Fibroblast of the aortic adventitia (primary cell): ENCODE measurements around the gene VSNL1. TPM values are rescaled to one million over a fixed set of nuclear protein-coding genes. Genes with fewer than 3 reads are reported as not detected.

Experiments used
- DNase-seq: peaks from one replicate; pipeline ENCODE4 v3.0.0-alpha.2; 2010; ENCODE audit warnings: low read depth
- H3K4me3 ChIP-seq: 2 replicates; pipeline ENCODE4 v1.5.1; 2011; ENCODE audit warnings: low read depth, mild to moderate bottlenecking, control low read depth, low read length, moderate library complexity
- CTCF ChIP-seq: IDR thresholded peaks from 2 replicates; pipeline ENCODE4 v1.5.1; 2011; ENCODE audit warnings: mild to moderate bottlenecking, low read length, control low read depth, inconsistent platforms; ENCODE audit not compliant: insufficient read depth
- total RNA-seq: library from RNA; depleted of rRNA; stranded (reverse); fragments of >200 nt; gene quantifications from 2 replicates; pipeline ENCODE4 v1.2.3, GENCODE V29; 2012; ENCODE audit warnings: low replicate concordance

Gene VSNL1
- total RNA-seq, 1 donor: 3.7 TPM

DNA sequence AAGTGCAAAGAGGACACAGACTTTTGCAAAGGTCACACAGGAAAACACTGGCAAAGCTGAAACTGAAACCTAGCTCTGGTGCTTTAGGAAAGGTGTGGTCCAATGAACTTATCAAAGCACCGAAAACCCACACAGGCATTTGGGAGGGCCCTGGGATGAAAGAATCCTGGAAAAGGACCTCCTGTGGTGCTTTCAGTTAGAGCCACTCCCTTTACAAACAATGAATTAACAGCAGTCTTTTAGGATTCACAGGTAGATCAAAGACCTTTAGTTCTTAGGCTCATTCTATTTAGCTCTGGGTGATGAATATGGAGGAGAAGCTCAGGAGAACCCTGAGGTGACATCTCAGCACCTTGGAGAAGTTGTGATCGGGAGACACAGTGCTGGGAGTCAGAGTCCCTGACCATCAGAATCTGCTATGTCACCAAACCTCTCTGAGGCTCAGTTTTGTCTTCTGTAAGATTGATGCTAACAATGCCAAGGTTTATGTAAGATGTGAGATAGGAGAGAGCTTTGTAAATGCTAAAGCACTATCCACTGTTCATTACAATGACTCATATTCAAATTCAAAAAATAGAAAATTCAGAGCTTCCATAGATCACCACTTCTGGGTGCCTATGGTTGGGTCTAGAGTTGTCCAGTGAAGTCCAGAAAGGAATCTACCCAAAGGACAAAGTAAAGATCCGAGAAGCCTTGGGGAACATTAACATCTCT, 39.3 kb downstream of the VSNL1 start:
- no peak for TF ChIP-seq CTCF
- H3K4me3 ChIP-seq: no peak overlapping the region
- DNase-seq: no peak

GRCh38 chr2:17580319-17580715, 39.8 kb downstream of the VSNL1 start:
- no peak for TF ChIP-seq CTCF
- no peak for DNase-seq
- no peak overlapping the region for H3K4me3 ChIP-seq

DNA sequence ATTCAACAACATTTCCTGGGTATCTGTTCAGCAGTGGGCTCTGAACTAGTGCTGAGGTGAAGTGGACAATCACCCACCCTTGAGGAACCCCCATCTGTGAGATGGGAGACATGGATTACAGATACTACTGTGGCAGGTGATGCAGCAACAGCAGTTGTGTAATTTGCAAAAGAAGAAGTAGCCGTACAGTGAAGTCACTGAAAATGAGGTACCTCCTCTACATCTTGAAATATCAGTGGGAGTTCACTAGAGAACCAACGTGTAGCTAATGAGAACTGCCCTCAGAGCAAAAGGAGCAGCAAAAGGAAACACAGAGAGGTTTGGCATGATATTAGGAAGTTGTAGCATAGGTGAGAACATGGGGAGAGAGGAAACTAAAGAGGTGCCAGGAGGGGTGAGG, 41.3 kb downstream of the VSNL1 start:
- no peak overlapping the region for H3K4me3 ChIP-seq
- no peak for TF ChIP-seq CTCF
- no peak for DNase-seq

DNA sequence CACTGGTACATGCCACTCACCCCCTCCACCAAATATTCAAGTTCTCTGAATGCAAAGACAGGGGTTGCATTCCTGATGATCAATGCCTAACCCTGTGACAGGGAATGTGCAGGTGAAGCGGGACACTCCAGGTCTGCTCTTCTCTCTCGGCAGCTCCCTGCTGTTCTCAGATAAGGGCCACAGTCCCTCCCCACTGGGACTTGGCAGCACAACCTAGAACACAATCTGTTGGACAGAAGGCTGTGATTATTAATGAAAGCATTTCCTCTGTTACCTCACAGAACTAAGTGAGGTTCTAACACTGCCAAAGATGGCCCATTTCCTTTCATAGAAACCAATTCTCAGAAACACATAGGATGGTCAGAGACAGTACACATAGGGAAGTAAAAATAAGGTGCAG, 42.7 kb downstream of the VSNL1 start:
- no peak overlapping the region for H3K4me3 ChIP-seq
- DNase-seq: peak; percentile 65
- no peak for TF ChIP-seq CTCF

GRCh38 chr2:17583646-17584045, 43.1 kb downstream of the VSNL1 start:
- peak; percentile 21 for DNase-seq

GRCh38 chr2:17584689-17585088, 44.2 kb downstream of the VSNL1 start:
- H3K4me3 ChIP-seq: no peak overlapping the region
- no peak for TF ChIP-seq CTCF

More at GRCh38 chr2:17583646-17584045, 43.1 kb downstream of the VSNL1 start:
- no peak for TF ChIP-seq CTCF
- no peak overlapping the region for H3K4me3 ChIP-seq

DNA sequence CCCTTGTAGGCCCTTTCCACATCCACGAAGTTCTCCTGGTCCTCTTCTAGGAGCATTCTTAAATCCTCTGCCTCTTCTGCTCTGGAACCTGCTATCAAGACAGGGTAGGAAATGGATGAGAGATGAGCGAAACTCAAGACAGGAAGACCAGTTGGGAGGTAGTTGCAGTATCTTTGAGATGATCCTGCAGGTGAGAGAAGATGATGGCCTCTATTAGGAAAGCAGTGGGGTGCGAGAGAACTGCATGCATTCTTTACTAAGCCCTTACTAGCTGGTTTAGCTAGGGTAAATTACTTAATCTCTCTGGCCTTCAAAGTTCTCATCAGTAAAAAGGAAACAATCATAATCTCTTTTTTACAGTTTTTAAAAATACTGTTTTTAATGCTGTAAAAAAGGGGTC, 47.0 kb downstream of the VSNL1 start:
- no peak overlapping the region for H3K4me3 ChIP-seq
- TF ChIP-seq CTCF: no peak
- DNase-seq: no peak

More at GRCh38 chr2:17584689-17585088, 44.2 kb downstream of the VSNL1 start:
- no peak for DNase-seq
